Uterus (tissue), 4 donors: ENCODE measurements around the gene MORN3. TPM values are rescaled to one million over a fixed set of nuclear protein-coding genes. Genes with fewer than 3 reads are reported as not detected.

Source experiments
- small RNA-seq: library from RNA; depleted of rRNA; stranded (forward); fragments of <200 nt; gene quantifications from one replicate; pipeline ENCODE3, GENCODE V24; 2016
- total RNA-seq, 4 donors: library from RNA; depleted of rRNA in 3 of 4; stranded (reverse); fragments of >200 nt in 3 of 4; gene quantifications; one replicate each; pipeline versions ENCODE4 v1.1.0 to v1.2.4, GENCODE V29; 2014 to 2023
- donor health status: DM: yes; HTN: yes; CAD: no.

MORN3 gene
- total RNA-seq, 4 donors from 2014 or later: 0.27 to 1.9 TPM; not detected in 2

Small RNA genes lying within 50 kb of the gene (small RNA-seq; reads per million reads assigned to genes)
- not detected for gene RNU6-1004P

Other genes with a start within 250 kb of the MORN3 start
- gene KDM2B, start 88.6 kb downstream of the MORN3 start, total RNA-seq: 10 to 100 TPM in 3 of 4 donors, 1 to 10 TPM in 1; 6.1 to 78.0 (median 19.8) TPM
- 10 to 100 TPM in 3 of 4 donors, 1 to 10 TPM in 1; 1.8 to 20.0 (median 13.8) TPM for gene ORAI1, start 43.1 kb downstream of the MORN3 start, total RNA-seq
- gene TMEM120B, start 43.1 kb upstream of the MORN3 start, total RNA-seq: 10 to 100 TPM in 3 of 4 donors, 1 to 10 TPM in 1; 1.0 to 35.2 (median 19.6) TPM
- gene RHOF, start 124.0 kb upstream of the MORN3 start, total RNA-seq: 10 to 100 TPM in 3 of 4 donors, 1 to 10 TPM in 1; 5.1 to 27.6 (median 13.1) TPM
- gene SETD1B, start 134.4 kb upstream of the MORN3 start, total RNA-seq: 10 to 100 TPM in 1 of 4 donors, 1 to 10 TPM in 3; 1.3 to 63.6 (median 5.6) TPM
- gene HPD, start 189.2 kb upstream of the MORN3 start, total RNA-seq: 1 to 10 TPM in 1 of 4 donors, not detected in 3; 1.9 TPM
- gene PSMD9, start 219.1 kb upstream of the MORN3 start, total RNA-seq: 100 to 1,000 TPM in 1 of 4 donors, 10 to 100 TPM in 2, 1 to 10 TPM in 1; 2.4 to 312 (median 46.0) TPM
- gene CFAP251, start 248.9 kb upstream of the MORN3 start, total RNA-seq: 100 to 1,000 TPM in 1 of 4 donors, 10 to 100 TPM in 2, 1 to 10 TPM in 1; 5.9 to 135 (median 12.7) TPM